ENCODE results near the gene ANKDD1B.

The ANKDD1B gene

DNA sequence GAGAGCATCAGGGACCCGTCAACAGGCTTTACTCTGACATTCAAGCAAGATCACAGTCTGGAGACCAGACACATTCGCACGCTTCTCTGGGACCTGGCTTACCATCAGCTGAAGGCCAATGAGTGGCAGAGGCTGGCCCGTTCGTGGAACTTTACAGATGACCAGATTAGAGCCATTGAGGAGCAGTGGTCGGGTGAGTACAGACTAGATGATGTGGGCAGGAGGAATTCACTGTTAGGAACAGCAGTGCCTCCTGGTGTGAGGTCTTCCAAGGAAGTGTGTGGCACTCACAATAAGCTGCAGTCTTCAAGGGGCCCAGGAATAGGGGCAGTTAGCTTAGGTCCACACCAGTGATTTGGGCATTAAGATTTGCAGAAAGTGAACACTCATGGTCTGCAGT is 55.5 kb downstream of the ANKDD1B start:
- Histone ChIP-seq H3K9me3 (ENCODE audit: control insufficient read depth, insufficient read depth, low read depth, low read length) (no peaks in the 10 kb centered on the region), H3K27ac (ENCODE audit: extremely low read depth, low read depth, low read length) (no peak overlapping the region), H3K4me1 (ENCODE audit: control insufficient read depth, insufficient read depth, low read length) (peaks cover 7% of the 10 kb centered on the region), H3K4me3 (ENCODE audit: low read depth, low read length) (no peak overlapping the region), H3K36me3 (ENCODE audit: control insufficient read depth in 2 of 2, insufficient read depth in 1 of 2, low read length in 2 of 2) (no peaks in the 10 kb centered on the region)
- ChIA-PET CTCF (interaction anchor here (0.9 kb wide), 1 partner anchor 290 kb away, joined by 3 read pairs; no protein-coding TSS in a partner anchor), POLR2A (no interaction called here)
- TF ChIP-seq, protein P1, sequence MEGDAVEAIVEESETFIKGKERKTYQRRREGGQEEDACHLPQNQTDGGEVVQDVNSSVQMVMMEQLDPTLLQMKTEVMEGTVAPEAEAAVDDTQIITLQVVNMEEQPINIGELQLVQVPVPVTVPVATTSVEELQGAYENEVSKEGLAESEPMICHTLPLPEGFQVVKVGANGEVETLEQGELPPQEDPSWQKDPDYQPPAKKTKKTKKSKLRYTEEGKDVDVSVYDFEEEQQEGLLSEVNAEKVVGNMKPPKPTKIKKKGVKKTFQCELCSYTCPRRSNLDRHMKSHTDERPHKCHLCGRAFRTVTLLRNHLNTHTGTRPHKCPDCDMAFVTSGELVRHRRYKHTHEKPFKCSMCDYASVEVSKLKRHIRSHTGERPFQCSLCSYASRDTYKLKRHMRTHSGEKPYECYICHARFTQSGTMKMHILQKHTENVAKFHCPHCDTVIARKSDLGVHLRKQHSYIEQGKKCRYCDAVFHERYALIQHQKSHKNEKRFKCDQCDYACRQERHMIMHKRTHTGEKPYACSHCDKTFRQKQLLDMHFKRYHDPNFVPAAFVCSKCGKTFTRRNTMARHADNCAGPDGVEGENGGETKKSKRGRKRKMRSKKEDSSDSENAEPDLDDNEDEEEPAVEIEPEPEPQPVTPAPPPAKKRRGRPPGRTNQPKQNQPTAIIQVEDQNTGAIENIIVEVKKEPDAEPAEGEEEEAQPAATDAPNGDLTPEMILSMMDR (tag by site-specific recombination; IDR thresholded peaks at IDR 0.05), result no peak
- TF ChIP-seq ZNF366 (tag by site-specific recombination; conservative IDR thresholded peaks at IDR 0.05) (no peak), ZNF571 (tag by site-specific recombination; IDR thresholded peaks at IDR 0.05) (no peak), MZF1 (tag by site-specific recombination; IDR thresholded peaks at IDR 0.05; ENCODE audit: borderline replicate concordance) (no peak), WT1 (tag by site-specific recombination; IDR thresholded peaks at IDR 0.05) (no peak), ZNF544 (tag by site-specific recombination; IDR thresholded peaks at IDR 0.05) (no peak), ZNF529 (tag by site-specific recombination; IDR thresholded peaks at IDR 0.05; ENCODE audit: insufficient replicate concordance) (no peak), BCL11A (tag by site-specific recombination; IDR thresholded peaks at IDR 0.05; ENCODE audit: low read depth) (no peak)

DNA sequence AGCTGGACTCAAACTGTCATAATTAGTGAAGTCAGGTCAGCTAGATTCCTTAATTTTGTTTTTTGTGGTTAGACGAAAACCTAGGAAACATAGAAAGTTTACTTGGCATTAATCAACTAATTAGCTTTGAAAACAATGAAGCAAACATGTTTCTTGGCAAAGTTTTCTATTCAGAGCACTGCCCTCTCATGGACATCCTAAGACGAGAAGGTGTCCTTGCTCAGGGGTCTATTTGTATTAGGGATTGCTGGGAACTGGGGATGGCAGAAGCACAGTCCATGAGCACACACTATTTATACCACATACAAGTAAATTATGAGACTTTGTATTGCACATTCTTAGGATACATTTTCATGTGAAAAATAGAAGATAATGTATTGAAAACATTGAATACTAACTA is 56.3 kb downstream of the ANKDD1B start:
- ChIA-PET CTCF (interaction anchor here (0.9 kb wide), 1 partner anchor 291 kb away, joined by 3 read pairs; no protein-coding TSS in a partner anchor), POLR2A (no interaction called here)
- H3K36me3 ChIP-seq (ENCODE audit: control insufficient read depth in 2 of 2, insufficient read depth in 1 of 2, low read length in 2 of 2), result peaks cover 0 to 5% of the 10 kb centered on the region in 2 experiments; a peak in 1 of 3 replicates
- no peak for TF ChIP-seq ZNF311 (tag by site-specific recombination; IDR thresholded peaks at IDR 0.05; ENCODE audit: borderline replicate concordance)
- no peak for TF ChIP-seq ZNF571 (tag by site-specific recombination; IDR thresholded peaks at IDR 0.05)
- TF ChIP-seq ZNF138 (tag by site-specific recombination; IDR thresholded peaks at IDR 0.05; ENCODE audit: borderline replicate concordance), result no peak
- TF ChIP-seq ZNF433 (tag by site-specific recombination; IDR thresholded peaks at IDR 0.05; ENCODE audit: low read depth), result no peak
- no peak for TF ChIP-seq ZNF510 (tag by site-specific recombination; IDR thresholded peaks at IDR 0.05; ENCODE audit: insufficient replicate concordance)
- no peak for TF ChIP-seq ZNF169 (tag by site-specific recombination; IDR thresholded peaks at IDR 0.05)
- no peak for TF ChIP-seq ZNF837 (tag by site-specific recombination; IDR thresholded peaks at IDR 0.05)
- TF ChIP-seq, protein P2, sequence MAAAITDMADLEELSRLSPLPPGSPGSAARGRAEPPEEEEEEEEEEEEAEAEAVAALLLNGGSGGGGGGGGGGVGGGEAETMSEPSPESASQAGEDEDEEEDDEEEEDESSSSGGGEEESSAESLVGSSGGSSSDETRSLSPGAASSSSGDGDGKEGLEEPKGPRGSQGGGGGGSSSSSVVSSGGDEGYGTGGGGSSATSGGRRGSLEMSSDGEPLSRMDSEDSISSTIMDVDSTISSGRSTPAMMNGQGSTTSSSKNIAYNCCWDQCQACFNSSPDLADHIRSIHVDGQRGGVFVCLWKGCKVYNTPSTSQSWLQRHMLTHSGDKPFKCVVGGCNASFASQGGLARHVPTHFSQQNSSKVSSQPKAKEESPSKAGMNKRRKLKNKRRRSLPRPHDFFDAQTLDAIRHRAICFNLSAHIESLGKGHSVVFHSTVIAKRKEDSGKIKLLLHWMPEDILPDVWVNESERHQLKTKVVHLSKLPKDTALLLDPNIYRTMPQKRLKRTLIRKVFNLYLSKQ (tag by site-specific recombination; IDR thresholded peaks at IDR 0.05; ENCODE audit: borderline replicate concordance), result no peak
- TF ChIP-seq SP2 (tag by site-specific recombination; IDR thresholded peaks at IDR 0.05), result no peak
- TF ChIP-seq, protein P3, sequence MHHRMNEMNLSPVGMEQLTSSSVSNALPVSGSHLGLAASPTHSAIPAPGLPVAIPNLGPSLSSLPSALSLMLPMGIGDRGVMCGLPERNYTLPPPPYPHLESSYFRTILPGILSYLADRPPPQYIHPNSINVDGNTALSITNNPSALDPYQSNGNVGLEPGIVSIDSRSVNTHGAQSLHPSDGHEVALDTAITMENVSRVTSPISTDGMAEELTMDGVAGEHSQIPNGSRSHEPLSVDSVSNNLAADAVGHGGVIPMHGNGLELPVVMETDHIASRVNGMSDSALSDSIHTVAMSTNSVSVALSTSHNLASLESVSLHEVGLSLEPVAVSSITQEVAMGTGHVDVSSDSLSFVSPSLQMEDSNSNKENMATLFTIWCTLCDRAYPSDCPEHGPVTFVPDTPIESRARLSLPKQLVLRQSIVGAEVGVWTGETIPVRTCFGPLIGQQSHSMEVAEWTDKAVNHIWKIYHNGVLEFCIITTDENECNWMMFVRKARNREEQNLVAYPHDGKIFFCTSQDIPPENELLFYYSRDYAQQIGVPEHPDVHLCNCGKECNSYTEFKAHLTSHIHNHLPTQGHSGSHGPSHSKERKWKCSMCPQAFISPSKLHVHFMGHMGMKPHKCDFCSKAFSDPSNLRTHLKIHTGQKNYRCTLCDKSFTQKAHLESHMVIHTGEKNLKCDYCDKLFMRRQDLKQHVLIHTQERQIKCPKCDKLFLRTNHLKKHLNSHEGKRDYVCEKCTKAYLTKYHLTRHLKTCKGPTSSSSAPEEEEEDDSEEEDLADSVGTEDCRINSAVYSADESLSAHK (tag by site-specific recombination; IDR thresholded peaks at IDR 0.05), result no peak
- no peak for TF ChIP-seq ZNF157 (tag by site-specific recombination; IDR thresholded peaks at IDR 0.05)
- no peak for TF ChIP-seq FEZF1 (tag by site-specific recombination; IDR thresholded peaks at IDR 0.05)
- no peak for TF ChIP-seq ZNF391 (tag by site-specific recombination; IDR thresholded peaks at IDR 0.05; ENCODE audit: borderline replicate concordance, low read depth)
- TF ChIP-seq ZNF114 (tag by site-specific recombination; IDR thresholded peaks at IDR 0.05), result no peak
- peaks cover 7% of the 10 kb centered on the region for H3K4me1 ChIP-seq (ENCODE audit: control insufficient read depth, insufficient read depth, low read length)
- H3K27ac ChIP-seq (ENCODE audit: extremely low read depth, low read depth, low read length), result no peak overlapping the region
- no peaks in the 10 kb centered on the region for H3K9me3 ChIP-seq (ENCODE audit: control insufficient read depth, insufficient read depth, low read depth, low read length)
- no peak overlapping the region for H3K4me3 ChIP-seq (ENCODE audit: low read depth, low read length)

Measured in HEK293 (cell line).